OCI-M2 (cell line): ENCODE data around the gene POPDC3.

Experiments used
- DNase-seq: peaks from one replicate; lab custom pipeline; 2025; ENCODE audit not compliant: unreplicated experiment; lab: John Stamatoyannopoulos, UW

POPDC3 gene

DNA sequence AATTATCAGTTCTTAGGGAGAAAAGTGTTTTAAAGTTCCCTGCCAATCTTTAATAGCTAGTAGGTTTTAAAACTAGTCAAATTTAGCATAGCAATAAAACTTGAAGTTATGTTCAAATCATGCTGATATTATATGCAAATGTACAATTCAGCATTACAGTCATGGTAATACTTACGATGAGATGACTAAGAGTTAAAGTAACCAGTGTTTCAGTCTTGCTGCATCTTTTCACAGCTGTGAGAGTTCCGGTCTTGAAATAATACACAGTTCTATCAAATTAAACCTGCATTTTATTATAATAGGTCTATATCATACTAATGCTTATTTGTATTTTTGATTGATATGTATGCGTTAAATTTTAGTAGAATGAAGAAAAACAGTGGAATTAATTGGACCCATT lies 26.1 kb downstream of the POPDC3 start:
- no peak for DNase-seq

- no peak for DNase-seq
Observed at GRCh38 chr6:105152880-105153279, 26.9 kb downstream of the POPDC3 start.

GRCh38 chr6:105151644-105152043 lies 28.2 kb downstream of the POPDC3 start:
- no peak for DNase-seq

GRCh38 chr6:105138141-105138540 lies 41.7 kb downstream of the POPDC3 start:
- DNase-seq = no peak

DNA sequence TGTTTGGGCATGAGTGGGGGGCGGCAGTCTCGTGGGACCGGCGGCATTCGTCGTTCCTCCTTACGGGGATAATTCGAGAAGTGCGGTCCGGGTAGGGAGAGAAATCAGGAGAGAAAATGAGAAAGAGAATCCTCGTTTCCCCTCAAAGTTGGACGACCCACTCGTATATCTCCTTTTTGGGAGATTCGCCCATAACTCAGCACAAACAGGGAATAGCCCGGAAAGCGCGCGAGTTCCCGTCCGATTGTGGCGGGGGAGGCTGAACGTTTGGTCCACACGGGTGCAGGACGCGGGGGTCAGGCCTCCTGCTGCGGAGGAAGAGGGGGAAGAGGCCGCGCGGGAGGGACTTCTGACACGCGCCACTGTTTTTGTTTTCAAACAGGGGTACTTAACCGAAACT lies 42.4 kb downstream of the POPDC3 start:
- no peak for DNase-seq

GRCh38 chr6:105136431-105137350 lies 43.1 kb downstream of the POPDC3 start:
- no peak for DNase-seq

DNA sequence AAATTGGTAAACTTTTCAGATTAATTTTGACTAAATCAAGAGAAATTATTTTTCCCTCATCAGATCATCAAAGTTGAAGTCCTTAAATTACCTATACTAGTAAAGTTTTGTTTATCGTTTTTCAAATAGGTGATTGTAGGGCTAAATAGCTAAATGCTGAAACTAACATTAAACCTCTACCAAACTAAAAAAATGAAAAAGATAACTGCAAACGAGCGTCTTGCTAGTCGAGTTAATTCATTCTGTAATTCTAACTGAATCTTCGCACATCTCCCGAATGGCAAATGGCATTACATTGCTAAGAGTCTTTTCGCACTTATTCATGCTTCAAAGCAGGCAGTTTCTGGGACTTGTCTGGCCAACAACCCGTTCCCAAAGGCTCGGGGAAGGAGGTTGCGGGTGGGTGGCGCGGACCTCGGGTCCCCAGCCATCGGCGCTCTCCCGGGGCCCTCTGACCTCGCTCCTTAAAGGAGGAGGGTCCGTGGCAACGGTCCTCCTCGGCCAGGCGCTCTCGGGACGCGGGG lies 43.8 kb downstream of the POPDC3 start:
- no peak for DNase-seq

DNA sequence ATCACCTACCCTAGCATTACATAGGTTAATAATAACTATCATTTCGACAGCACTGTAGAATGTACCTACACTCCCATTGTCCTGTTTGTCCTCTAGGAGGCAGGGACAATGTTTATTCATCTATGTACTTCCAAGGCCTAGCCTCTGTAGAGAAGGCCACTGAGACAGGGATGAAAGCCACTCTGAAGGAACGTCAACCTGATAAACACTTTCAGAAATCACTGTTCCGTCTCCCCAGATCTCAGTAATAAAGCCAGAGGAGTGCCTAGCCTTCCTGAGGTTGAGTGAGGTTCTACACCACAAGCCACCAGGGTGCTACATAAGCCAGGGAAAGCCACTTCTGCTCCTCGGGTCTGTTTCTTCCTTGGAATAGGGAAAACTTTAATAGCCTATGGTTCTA lies 44.8 kb downstream of the POPDC3 start:
- DNase-seq = no peak

DNA sequence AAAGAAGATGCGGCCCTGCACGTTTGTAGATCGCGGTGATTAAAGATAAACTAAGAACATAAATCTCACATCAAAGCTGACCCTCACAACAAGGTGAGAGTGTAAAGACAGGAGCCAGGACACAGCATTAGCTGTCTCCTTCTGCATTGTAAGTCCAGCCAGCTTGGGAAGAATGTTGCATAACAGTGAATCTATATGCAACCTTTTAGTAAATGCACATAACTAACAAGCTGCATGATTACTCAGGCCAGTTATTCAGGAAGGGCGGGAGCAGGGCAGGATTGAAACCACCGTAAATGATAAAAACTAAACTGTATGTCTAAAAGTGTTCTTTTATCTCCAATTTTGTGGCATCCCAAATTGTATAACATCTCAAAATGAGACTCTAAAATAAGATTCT lies 57.1 kb downstream of the POPDC3 start:
- no peak for DNase-seq

DNA sequence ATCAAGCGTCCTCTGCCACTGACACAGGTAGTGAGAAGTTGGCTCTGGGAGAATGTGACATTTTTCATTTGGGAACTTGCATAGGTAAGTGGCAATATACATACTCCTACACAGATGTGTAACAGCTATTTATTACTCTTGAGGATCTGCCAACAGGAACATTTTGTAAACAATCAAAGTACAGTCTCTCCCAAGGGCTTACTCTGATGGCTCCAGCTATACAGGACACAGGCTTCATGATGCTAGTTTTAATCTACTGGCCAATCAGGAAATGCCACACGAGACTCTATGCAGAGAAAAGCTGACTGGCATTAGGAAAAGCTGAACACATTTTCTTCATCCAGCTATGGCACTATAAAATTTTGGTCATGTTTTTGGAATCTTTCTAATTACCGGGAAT lies 57.8 kb downstream of the POPDC3 start:
- no peak for DNase-seq

DNA sequence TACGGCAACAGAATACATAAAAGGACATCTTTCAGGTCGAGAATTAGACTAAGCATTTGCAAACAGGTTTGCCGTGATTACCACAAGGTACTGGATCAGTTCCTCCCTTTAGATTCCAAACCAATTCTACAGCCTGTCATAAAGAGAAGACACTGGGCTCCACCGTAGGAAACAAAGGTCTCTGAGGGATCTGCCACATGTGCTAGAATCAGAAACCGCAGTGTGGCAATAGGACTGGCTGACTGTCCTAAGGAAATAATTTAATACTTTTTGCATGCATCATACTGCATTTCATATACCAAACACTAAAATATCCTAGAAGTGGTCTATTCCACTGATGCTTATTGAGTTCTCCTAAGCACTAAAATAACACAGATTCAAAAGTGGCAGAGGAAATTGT lies 59.2 kb downstream of the POPDC3 start:
- no peak for DNase-seq

DNA sequence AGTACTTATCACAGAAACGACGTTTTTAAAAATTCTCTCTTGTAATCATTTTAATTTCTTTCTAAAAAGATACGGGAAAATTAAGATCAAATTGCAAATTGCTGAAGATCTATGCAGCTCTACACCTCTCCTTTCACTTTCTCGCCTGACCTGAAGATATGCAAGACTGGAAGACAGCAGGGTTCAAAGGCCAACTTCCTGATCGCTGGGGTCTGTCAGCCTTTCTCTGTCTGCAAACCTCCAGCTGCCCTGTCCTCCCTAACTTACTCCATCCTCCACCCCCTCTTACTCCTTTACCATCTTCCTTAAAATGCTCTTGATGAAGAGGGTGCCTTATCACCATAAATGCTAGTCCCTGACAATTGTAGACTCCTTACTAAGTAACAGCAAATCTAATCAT lies 63.7 kb downstream of the POPDC3 start:
- DNase-seq = no peak

GRCh38 chr6:105113422-105113821 lies 66.4 kb downstream of the POPDC3 start:
- no peak for DNase-seq

- no peak for DNase-seq
Observed at GRCh38 chr6:105112577-105112976, 67.2 kb downstream of the POPDC3 start.

- DNase-seq = no peak
Observed at GRCh38 chr6:105111871-105112270, 67.9 kb downstream of the POPDC3 start.

DNA sequence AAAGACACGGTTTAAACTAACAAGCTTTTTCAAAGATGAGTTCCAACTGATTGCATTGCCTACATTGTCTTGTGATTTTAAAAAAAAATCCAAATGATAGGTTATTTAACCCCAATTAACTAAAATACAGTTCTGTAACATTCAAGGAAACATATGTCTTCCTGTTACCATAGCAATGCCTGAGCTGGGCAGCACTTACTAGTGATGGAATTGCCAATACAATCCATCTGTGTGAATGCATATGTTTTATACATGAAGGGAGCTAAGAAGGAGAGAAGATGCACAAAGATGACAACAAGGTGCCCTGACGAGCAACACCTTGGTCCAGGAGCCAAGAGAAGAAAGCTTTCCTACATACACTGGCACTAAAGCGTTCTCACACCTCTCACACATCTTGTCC lies 68.7 kb downstream of the POPDC3 start:
- DNase-seq = no peak

DNA sequence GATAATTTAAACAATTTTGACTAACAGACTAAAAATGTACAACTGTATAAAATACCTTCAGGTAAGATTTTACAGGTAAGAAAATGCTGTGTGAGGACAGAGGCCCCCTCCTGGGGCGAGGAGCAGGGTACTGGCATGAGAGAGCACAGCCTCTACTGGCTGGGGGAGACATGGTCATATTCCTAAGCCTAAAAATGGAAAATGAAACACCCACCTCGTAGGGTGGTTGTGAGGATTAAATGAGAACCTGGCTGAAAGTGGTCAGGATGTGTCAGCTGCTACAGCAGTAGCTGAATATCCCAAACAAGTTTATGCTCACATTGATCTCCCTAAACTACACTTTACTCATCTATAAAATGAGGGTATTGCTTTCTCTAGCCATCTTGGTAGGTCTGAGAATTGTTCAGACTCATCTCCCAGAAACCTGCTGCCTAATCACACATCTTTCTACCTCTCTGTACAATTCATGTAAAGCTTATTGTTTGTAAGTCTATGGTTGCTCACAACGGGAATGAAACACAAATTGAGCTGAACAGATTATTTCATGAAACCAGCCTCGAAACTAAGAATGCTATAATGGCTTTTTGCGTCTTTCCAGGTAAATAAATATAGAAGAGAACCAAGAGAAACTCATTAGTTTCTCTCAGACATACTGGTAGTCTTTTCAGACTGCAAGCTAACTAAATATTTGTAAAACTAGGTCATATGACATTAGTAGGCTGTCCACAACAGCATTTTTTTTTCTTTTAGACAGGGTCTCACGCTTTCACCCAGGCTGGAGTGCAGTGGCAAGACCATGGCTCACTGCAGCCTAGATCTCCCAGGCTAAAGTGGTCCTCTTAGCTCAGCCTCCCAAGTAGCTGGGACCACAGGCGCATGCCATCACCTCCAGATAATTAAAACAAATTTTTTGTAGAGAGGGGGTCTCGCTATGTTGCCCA lies 69.6 kb downstream of the POPDC3 start:
- DNase-seq = no peak

GRCh38 chr6:105108631-105109262 lies 71.1 kb downstream of the POPDC3 start:
- no peak for DNase-seq
